Activated naive CD4-positive, alpha-beta T cell (primary cell): ENCODE measurements around the gene GRID1.

Source experiments
- DNase-seq, 4 experiments: peaks; one replicate each; lab custom pipeline; 2025; lab: John Stamatoyannopoulos, UW

The GRID1 gene

DNA sequence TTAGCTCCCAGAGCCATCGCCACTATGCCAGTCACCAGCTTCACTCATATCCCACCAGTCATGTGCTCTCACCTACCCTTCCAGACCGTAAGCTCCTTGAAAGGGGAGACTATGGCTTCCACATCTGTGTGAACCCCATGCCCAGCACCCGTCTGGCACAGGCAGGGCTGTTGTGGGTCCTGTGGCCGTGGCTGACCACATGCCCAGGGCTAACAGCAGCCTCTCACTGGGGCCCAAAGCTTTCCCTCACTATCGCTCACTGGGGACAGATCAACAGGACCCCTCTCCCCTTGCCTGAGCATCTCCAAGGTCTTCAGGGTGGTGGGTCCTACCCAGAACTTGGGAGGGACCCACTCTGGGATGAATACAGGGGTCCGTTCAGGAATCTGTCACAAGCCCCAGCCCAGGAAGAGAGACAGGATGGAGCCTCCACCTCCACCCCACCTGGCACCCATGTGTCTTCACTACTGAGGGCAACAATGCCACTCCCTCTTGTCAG is 303.9 kb downstream of the GRID1 start:
- no peak for DNase-seq

DNA sequence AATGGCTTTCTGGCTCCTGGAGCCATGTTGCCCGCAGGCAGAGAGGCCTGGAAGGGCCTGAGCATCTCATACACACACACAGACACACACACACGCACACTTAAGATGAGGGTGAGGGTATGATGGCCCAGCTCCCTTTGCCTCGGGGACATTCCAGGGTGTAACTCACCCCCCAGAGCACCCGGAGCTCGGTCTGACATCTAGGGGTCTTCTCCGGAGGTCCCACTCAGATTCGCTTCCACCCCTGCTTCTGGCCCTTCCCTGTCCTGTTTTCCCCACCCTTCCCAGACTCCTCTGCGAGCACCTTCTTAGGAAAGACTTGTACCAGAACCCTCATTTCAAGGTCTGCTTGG is 304.4 kb downstream of the GRID1 start:
- DNase-seq = no peak

DNA sequence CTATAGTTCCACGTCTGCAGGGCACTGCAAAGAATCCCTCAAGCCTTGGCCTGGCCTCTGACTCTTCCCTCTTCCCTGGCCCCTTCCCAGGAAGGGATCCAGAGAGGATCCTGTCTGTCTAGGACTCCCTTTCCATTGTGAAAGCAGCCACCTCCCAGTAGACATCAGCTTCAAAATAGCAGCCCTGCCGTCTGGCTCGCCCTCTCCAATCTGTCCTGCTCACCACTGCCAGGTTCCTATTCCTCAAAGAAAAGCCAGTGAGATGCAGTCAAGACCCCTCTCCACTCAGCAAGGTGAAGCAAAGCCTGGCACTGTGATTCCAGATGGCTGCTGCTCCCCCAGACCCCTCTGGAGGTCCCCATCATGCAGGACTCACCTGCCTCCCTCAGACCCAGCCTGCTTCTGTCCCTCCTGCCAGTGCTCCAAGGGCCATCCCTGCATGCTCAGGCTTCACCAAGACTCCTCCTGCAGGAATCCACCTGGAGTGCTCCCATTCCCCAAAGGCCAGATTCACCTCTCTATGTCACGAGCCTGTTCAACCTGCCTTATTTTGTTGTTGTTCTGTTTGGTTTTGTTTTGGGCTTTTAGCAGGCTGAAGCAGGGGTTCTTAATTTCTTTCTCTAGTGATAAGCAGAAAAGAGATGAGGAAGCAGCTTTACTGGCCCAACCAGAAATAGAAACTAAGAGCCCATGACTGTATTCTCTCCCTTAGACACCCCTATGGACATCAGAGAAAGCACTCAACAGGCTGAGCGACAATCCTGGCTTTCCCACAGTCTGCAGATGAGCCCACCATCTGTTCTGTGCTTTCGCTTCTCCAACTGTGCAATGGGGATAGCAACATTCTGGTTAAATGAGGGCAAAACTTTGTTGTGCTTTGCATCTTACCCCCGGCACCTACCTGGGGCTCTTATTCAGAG is 305.1 kb downstream of the GRID1 start:
- no peak for DNase-seq

DNA sequence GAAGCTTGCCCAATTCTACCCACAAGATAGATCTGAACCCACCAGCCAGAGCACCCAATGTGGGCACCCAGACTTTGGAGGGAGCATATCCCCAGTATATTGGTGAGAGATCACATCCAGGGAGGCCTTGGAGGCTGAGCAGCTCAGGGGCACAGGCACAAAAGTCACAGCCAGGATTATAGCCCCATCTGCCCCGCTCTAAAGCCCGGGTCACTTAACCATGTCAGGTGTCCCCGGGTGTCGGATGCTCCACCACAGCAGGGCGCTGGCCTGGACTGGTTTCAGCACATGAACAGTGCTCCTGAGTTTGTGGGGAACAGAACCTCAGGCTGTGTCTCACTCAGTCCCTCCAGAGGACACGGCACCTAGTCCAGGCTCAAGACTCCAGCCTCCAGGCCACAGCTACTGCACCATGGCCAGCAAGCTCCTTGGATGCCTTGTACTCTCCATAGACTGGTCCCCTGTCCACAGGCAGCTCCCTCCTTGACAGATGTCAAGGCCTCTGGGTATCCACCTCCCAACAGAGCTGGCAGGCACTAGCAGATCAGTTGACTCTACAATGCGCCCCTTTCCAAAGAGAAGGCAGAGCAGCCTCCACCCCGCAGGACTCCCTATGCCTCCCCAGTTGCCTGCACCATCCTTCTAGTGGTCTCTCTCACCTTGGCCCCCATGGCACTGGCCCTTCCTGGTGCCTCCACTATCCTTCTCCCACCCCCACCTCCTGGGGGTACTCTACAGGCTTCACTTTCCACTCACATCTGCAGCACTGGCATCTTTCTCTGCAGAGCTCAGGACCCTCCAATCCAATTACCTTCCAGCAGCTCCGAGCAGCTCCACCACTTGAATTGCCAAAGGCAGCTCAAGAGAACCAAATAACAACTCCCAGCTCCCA is 306.0 kb downstream of the GRID1 start:
- DNase-seq = no peak

DNA sequence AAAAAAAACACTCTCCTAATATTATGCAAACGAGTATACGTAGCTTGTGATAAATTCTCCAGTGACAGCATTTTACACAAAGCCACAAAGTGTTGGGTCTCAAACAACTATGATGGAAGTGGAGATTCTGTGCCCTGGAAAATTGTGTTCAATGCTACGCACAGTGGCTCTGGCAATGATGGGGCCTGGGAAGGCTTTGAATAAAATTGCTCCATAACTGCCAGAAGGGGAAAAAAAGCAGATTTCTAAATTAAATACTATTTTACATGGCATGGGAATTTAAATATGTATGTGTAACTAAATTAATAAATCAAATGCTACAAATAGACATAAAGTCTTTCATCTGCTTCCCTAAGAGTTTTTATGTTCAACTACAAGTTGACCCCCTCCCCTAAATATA is 306.7 kb downstream of the GRID1 start:
- DNase-seq = no peak

DNA sequence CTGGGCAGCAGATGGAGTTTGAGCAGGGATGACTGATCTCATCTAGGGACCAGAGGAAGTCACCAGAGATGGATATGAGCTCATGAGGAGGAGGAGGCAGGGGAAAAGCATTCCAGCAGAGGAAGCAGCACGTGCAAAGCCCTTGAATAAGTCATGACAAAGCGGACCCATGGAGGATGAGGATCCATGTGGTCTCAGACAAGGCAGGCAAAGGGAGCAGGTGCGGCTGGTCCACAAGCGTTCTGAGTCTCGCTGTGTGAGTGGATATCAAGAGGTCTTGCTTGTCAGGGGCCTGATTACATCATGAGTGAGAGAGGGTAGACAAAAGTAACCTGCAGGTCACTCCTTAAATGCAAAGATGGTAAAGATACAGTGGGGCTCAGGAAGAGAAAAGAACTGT is 307.6 kb downstream of the GRID1 start:
- no peak for DNase-seq

DNA sequence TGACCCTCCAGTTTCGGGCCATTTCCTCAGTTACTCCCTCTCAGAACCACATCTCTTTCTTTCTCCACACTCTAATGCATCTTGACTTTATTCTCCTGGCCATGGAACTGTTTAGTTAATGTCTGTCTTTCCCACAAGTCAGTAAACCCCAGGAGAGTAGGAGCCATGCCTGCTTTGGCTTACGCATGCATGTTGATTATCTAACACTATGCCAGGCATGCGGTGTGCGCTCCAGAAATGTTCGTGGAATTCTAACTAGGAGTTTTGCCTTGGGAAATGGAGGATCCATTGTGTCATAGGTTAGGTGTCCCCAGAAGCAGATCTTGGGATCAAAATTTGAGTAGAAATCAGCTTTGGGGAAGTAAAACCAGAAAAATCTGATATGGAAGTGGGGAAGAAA is 308.9 kb downstream of the GRID1 start:
- DNase-seq = no peak

DNA sequence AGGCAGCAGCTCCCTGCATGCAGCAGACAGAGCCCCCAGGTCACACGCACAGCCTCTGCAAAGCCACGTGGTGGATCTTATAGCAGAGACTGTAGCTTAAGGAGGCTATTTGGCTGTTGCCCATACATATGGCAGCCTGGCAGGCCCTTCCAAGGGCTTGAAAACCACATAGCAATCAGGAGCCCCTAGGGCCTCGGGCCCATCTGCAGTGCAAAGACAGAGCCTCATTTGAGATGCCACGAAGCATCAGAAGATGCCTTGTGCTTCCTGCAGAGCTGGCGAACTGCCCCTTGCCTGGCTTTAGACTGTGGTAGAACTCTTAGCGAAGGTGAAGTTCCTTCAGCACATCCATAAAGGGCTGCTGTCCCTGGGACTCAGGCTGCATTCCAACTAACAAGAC is 309.9 kb downstream of the GRID1 start:
- DNase-seq = no peak

DNA sequence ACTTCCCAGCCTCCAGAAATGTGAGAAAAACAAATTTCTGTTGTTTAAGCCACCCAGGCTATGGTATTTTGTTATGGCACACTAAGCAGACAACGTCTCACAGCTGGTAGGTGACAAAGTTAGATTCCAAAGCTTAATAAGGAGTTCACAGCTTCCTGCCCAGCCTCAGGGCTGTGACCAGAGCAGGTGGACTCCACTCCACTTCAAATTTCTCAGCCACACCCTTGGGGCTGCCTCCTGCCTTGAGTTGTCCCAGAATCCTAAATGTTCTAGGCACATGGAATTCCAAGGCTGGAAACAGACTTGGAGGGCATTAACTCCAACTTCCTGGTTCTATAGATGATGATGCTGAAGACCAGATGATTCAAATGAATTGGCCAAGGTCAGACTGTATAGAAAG is 310.7 kb downstream of the GRID1 start:
- DNase-seq = no peak

DNA sequence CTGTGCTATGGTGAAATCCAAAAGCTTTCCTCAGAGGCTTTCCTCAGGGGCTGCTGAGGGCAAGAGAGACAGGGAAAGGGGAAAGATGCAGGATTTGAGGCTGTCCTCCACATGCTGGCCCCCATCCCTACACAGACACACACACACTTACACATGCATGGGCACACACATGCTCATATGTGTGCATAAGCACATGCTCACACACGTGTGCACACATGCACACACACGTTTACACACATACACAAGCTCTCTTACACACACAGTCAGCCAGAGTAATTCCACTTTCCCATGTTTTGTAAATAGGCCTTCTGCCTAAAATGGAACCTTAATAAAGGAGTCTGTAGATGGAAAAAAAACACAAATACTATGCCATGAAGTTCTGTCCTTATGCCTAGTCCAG is 312.9 kb downstream of the GRID1 start:
- DNase-seq = no peak

DNA sequence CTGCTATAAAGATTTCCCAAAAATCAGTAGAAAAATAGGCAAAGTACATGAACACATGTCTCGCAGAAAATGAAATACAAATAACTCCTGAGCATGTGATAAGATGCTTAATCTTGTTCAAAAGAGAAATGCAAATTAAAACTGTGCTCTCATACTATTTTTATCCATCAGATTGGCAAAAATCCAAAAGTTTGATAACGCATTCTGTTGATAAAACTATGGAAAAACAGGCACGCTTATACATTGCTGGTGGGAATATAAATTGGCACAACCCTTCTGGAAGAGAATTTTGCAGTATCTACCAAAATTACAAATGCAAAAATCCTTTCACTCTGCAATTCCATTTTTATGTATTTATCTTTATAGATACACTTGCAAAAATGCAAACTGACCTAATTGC is 315.0 kb downstream of the GRID1 start:
- no peak for DNase-seq

DNA sequence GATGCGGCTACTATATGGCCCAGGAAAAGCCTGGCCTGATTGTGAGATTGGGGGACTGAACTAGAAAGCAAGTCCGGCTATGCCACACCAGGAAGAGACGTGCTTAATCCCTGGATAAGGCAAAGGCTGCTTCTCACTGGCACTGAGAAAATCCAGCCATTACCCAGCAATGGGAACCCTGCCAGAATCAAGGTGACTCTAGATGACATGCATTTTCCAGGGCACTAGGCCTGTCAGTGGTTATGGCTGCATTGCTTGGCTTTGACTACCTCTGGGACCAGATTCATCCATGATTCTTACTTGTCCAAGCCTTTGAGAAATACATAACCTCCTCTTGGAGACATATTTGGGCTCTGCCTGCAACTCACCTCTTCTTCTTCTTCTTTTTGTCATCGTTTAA is 317.2 kb downstream of the GRID1 start:
- no peak for DNase-seq

DNA sequence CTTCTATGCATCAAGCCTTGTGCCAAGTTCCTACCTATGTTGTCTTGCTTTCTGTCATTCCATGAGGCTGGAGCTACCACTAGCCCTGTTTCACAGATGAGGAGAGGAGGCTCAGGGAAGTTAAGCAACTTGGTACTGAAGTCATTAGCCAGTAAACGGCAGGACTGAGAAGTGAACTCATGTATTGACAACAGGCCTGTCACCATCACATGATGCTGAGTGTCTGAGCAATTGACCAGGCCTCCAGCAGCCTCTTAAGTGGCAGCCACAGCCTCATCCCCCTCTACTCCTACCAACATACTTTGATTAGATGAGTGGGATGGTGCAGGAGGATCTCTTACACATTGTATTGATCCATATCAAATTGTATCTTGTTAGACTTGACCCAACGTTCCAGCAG is 317.6 kb downstream of the GRID1 start:
- no peak for DNase-seq

DNA sequence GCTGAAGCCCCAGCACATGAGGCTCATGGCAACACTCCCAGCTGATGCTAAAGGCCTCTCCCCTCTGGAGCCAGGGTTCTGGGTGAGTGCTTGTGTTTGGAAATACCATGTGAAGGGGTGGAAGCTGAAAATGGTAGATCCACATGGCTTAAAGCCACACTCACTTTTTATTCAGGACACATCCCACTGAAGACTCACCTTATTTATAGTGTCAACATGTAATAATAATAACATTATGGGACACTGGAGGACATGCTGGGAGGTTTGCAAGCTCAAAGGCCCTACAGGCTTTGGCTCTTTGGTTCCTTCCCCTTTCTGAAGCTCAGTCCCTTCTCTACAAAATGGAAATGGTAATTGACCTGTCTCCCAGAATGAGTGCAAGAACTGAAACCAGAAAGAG is 318.0 kb downstream of the GRID1 start:
- DNase-seq = no peak

DNA sequence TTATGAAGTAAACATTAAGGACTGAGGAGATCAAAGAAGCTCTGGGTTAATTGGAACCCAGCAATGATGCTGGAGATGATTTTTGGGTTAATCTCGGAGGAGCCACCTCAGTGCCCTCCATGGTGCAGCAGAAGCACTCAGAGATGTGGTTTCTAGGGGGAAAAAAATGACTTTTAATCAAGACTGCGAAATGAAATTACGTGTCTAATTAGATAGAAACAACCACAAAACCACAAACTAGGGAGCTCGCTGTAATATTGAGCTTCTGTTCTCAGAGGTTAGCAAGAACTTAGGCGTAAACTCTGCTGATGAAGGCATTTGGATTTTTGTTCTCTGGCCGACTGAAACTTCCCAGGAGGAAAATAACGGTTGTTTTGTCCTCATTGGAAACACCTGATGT is 319.0 kb downstream of the GRID1 start:
- DNase-seq = no peak

DNA sequence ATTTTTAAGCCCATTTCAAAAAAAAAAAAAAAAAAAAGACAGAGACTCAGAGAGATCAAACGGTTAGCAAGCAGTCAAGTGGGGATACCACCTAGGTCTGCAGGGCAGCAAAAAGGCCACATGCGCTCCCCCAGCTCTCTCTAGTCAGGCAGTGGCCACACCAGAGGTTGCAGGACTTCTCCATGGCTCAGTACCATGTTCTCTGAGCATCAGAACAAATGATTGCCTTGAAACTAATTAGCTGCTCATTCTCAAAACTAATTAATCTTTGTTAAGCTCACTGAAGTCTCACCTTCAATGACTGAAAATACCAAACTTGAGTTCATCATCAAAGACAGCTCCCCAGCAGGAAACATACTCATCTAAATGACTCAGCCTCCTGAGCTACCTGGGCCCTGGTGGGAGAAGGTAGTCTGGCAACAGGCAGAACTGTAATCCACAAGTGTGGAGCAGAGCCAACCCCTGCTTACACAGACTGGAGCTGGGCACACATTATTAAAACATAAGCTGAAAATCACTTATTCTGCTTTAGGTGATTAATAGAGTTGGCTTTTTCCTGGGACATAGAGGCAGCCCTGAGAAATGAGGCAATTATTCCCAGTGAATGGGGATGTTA is 319.6 kb downstream of the GRID1 start:
- no peak for DNase-seq

DNA sequence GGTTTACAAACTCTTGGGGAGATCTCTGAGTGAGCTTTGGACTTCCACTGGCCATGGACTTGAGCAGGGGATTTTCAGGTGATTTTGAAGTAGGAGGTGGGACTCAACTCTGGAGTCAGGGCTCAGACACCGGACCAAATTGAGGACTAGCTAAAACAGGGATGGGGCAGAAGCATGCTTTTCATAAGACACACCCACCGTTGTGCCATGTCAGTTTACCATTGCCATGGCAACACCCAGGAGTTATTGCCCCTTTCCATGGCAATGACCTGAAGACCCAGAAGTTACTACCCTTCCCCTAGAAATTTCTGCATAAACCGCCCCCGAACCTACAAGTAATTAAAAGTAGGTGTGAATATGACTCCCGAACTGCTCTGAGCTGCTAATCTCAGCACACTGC is 320.7 kb downstream of the GRID1 start:
- DNase-seq = no peak

DNA sequence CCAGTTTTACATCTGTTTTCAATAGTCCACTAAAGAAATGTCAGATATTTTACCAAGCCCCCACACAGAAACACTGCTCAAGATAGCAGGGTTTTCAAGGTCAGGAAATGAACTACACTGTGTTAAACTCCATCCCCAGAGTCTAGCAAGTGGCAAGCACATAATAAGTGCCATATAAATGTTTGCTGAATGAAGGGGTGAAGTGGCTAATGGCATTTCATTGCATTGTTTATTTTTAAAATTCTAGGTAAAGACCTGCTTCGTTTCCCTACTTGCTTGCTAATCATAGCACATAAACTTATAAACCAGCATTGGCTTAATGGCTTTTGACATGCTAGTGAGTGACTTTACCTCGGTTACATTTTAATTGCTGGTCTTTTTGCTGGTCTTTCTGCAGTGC is 322.6 kb downstream of the GRID1 start:
- no peak for DNase-seq

DNA sequence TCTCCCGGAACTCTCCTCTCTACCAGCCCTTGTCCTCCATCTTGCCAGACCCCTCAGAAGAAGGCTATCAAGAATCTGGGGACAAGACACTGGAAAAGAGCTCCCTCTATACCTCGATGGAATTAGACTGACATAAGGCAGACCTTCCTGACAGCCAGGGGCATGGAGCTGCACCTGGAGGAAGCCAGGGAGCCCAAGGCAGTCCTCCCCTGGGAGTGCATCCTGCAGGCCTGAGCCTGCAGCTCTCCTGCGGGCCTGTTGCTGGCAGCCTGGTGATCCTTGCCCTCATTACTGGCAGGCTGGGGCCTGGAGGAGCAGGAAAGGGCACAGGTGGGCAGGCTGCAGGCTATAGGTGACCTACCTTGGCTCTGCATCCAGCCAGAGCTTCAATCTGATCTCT is 323.4 kb downstream of the GRID1 start:
- DNase-seq = no peak

DNA sequence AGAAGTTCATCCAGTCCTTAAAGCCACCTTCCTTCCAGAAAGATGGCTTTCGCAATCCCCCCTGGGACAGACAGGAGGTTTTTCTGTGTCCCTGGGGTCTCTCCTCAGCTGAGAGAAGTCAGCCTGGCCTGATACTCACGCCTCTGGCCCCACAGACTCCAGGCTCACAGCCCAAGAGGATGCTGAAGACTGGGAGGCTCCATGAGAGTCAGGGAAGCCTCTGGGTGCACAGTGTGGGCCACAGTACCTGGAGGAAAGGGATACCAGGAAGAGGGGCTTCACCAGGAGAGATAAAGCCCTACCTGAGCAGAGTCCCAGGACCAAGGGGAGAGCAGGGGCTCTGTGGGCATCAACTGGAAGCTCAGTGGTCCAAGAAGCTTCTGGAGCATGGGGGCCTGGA is 324.4 kb downstream of the GRID1 start:
- DNase-seq = no peak

DNA sequence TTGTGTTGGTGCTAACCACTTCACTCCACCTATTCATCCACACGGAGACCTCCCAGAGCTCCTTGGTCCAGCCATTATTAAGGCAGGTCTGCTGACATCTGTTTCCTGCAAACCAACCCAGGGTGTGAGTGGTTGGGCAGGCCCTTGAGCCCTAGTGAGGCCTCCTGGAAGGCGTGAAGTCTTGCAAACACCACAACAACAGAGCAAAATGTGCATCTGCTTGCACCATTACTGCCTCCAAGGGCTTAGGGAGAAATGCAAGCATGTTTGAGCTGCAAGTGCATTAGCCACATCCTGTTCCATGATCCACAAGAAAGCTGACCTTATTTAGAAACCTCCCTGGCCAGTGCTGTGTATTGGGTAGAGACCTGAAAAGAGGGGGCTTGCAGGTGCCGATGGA is 325.5 kb downstream of the GRID1 start:
- DNase-seq = no peak

DNA sequence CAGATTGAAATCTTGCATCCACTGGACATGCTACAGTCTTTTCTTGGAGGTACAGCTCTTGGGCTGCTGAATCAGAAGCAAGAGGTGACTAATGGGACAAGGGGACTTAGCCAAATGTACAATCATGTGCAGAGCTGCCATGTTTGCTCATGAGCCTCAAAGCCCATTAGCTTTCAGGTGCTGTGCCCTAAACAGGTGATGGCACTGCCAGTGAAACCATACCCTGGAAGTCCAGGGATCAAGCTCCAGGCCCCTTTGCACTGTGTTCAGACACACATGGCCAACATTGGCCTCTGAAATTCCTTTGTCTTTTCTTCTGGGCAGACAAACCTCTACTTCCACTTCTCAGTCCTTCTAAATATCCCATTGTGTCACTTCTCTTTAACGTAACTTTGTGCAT is 328.2 kb downstream of the GRID1 start:
- DNase-seq = no peak

DNA sequence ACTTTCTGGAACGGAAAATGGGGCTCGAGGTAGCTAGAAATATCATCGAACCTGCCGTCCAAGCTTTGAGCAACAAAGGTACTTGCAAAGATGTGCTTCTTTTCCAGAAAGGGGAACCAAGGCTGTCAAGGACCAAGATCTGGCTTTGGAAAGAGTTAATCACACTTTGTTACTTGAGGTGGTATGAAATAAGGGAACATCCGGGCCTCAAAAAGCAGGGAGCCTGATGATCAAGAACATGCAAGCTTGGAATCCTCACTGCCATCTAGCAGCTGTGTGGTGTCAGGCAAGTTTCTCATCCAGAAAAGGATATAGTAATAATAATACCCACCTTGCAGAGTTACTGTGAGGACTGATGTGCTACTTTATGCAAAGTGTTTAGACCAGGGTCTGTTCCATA is 329.5 kb downstream of the GRID1 start:
- no peak for DNase-seq
